NCI-H146 treated with DMSO at 0.1 percent for 48 hours (cell line): Measurements from ENCODE around the gene RASSF9.

Experiments used
- DNase-seq: peaks from one replicate; lab custom pipeline; 2025; ENCODE audit not compliant: unreplicated experiment; lab: John Stamatoyannopoulos, UW

The RASSF9 gene

GRCh38 chr12:85821759-85822158 lies 14.4 kb downstream of the RASSF9 start:
- DNase-seq, result peak; percentile 49

- DNase-seq, result no peak
These were observed 15.0 kb downstream of the RASSF9 start for GRCh38 chr12:85821206-85821605.

GRCh38 chr12:85820101-85820500 lies 16.1 kb downstream of the RASSF9 start:
- DNase-seq, result no peak

GRCh38 chr12:85814741-85815140 lies 21.5 kb downstream of the RASSF9 start:
- DNase-seq, result no peak

- DNase-seq, result peak; percentile 86
These were observed 22.1 kb downstream of the RASSF9 start for GRCh38 chr12:85814071-85814470.

GRCh38 chr12:85809500-85809899 lies 26.7 kb downstream of the RASSF9 start:
- no peak for DNase-seq

- no peak for DNase-seq
These were observed 28.5 kb downstream of the RASSF9 start for GRCh38 chr12:85807730-85808129.

GRCh38 chr12:85805654-85806053 lies 30.6 kb downstream of the RASSF9 start:
- DNase-seq, result no peak

- no peak for DNase-seq
These were observed 31.5 kb downstream of the RASSF9 start for GRCh38 chr12:85804663-85805062.

- DNase-seq, result no peak
These were observed 32.3 kb downstream of the RASSF9 start for GRCh38 chr12:85803923-85804322.

GRCh38 chr12:85803231-85803630 lies 33.0 kb downstream of the RASSF9 start:
- no peak for DNase-seq

- no peak for DNase-seq
These were observed 38.1 kb downstream of the RASSF9 start for GRCh38 chr12:85798122-85798521.

GRCh38 chr12:85796001-85796400 lies 40.2 kb downstream of the RASSF9 start:
- no peak for DNase-seq

- DNase-seq, result no peak
These were observed 41.7 kb downstream of the RASSF9 start for GRCh38 chr12:85794531-85794930.

- DNase-seq, result peak; percentile 26
These were observed 52.0 kb downstream of the RASSF9 start for GRCh38 chr12:85784096-85784720.

GRCh38 chr12:85782711-85783110 lies 53.5 kb downstream of the RASSF9 start:
- peak; percentile 75 for DNase-seq

GRCh38 chr12:85781766-85782165 lies 54.4 kb downstream of the RASSF9 start:
- peak; percentile 82 for DNase-seq

- peak; percentile 99 for DNase-seq
These were observed 56.4 kb downstream of the RASSF9 start for GRCh38 chr12:85779768-85780167.

- no peak for DNase-seq
These were observed 61.1 kb downstream of the RASSF9 start for GRCh38 chr12:85775091-85775490.

GRCh38 chr12:85765453-85765869 lies 70.7 kb downstream of the RASSF9 start:
- peak; percentile 91 for DNase-seq

- DNase-seq, result no peak
These were observed 76.6 kb downstream of the RASSF9 start for GRCh38 chr12:85759623-85760022.

GRCh38 chr12:85759091-85759490 lies 77.1 kb downstream of the RASSF9 start:
- no peak for DNase-seq

- DNase-seq, result no peak
These were observed 80.4 kb downstream of the RASSF9 start for GRCh38 chr12:85755760-85756159.
